ENCODE data around the gene KLHL10.

- TF ChIP-seq CTCF (IDR thresholded peaks at IDR 0.05; ENCODE audit: poor library complexity), result no peak
- no peak for TF ChIP-seq EZH2 (IDR thresholded peaks at IDR 0.05; ENCODE audit: borderline replicate concordance)
These were observed 22.8 kb downstream of the KLHL10 start for GRCh38 chr17:41860254-41860931.
